GM12878 (cell line): Measurements from ENCODE around the gene SERPINE1. TPM values are rescaled to one million over a fixed set of nuclear protein-coding genes. Genes with fewer than 3 reads are reported as not detected.

Experiments
- ATAC-seq: fragments of 200-7000 bp; cut with Tn5 transposase; 3 replicates; pipeline ENCODE4 v1.9.1; 2020; ENCODE audit warnings: mild to moderate bottlenecking, moderate library complexity
- BruUV-seq: library from RNA; stranded (reverse); fragments of 400-500 nt; replicated peaks from 2 replicates; lab custom pipeline; 2021; lab: Mats Ljungman, UMichigan
- CTCF ChIA-PET: fragments of 300-600 bp; sonication (Branson Sonifier 250); formaldehyde crosslinking; extraction: SDS; loops from one replicate; lab custom pipeline; 2021; ENCODE audit warnings: inconsistent platforms; lab: Yijun Ruan, JAX
- POLR2A ChIA-PET: fragments of 350-600 bp; formaldehyde crosslinking; extraction: SDS; loops from one replicate; lab custom pipeline; 2021; ENCODE audit warnings: inconsistent platforms; lab: Charles Lee
- RAD21 ChIA-PET: fragments of 300-600 bp; sonication (Branson Sonifier 250); formaldehyde crosslinking; loops from one replicate; lab custom pipeline; 2023; ENCODE audit warnings: antibody characterized with exemption; ENCODE audit not compliant: unreplicated experiment; lab: Charles Lee
- SMC1A ChIA-PET: fragments of 300-600 bp; sonication (Branson Sonifier 250); formaldehyde crosslinking; loops from one replicate; lab custom pipeline; 2023; ENCODE audit not compliant: unreplicated experiment, uncharacterized antibody; lab: Charles Lee
- DNase-seq: peaks from one replicate; pipeline ENCODE4 v3.0.0-alpha.2; 2011; ENCODE audit warnings: low read depth, low spot score
- FAIRE-seq: peaks from 3 replicates; lab custom pipeline; 2011; peaks lifted over from hg19 to GRCh38; lab: Jason Lieb, UNC
- H2AFZ ChIP-seq: 2 replicates; pipeline ENCODE4 v1.6.0; 2011; ENCODE audit warnings: low read depth, low read length, control low read depth; ENCODE audit not compliant: control insufficient read depth
- H3K27ac ChIP-seq: 2 replicates; pipeline ENCODE4 v1.5.1; 2011; ENCODE audit warnings: control low read depth; ENCODE audit not compliant: control insufficient read depth, insufficient read depth
- H3K27me3 ChIP-seq, 2 experiments: replicated peaks in 1 of 2; 2 replicates each; pipeline versions ENCODE4 v1.6.0 to v1.6.1; 2011; ENCODE audit warnings: low read length in 1 of 2; ENCODE audit not compliant: control insufficient read depth in 2 of 2, insufficient read depth in 2 of 2
- H3K36me3 ChIP-seq, 2 experiments: 2 replicates each; pipeline ENCODE4 v1.5.1; 2011; ENCODE audit warnings: low read length in 1 of 2; ENCODE audit not compliant: control insufficient read depth in 2 of 2, insufficient read depth in 2 of 2
- H3K4me1 ChIP-seq: 2 replicates; pipeline ENCODE4 v1.6.1; 2011; ENCODE audit warnings: mild to moderate bottlenecking, low read length, moderate library complexity, mixed read lengths; ENCODE audit not compliant: control insufficient read depth, insufficient read depth
- H3K4me2 ChIP-seq: 2 replicates; pipeline ENCODE4 v1.6.0; 2011; ENCODE audit warnings: control low read depth; ENCODE audit not compliant: control insufficient read depth, insufficient read depth
- H3K4me3 ChIP-seq: fragments of 200-600 bp; sonication (generic); 2 replicates; pipeline ENCODE4 v1.5.1; 2016
- H3K79me2 ChIP-seq: 2 replicates; pipeline ENCODE4 v1.6.0; 2011; ENCODE audit warnings: low read length; ENCODE audit not compliant: control insufficient read depth, insufficient read depth
- H3K9ac ChIP-seq: 2 replicates; pipeline ENCODE4 v1.8.0; 2011; ENCODE audit warnings: low read length, control low read depth, mixed read lengths; ENCODE audit not compliant: control insufficient read depth, insufficient read depth
- H3K9me3 ChIP-seq: replicated peaks from 3 replicates; pipeline ENCODE4 v1.5.1; 2011; ENCODE audit warnings: mild to moderate bottlenecking, low read length; ENCODE audit not compliant: control insufficient read depth, insufficient read depth
- H4K20me1 ChIP-seq: 2 replicates; pipeline ENCODE4 v1.6.0; 2011; ENCODE audit not compliant: control insufficient read depth, insufficient read depth
- CEBPB ChIP-seq, 2 experiments: fragments of 150-350 bp in 1 of 2; IDR thresholded peaks; 2 replicates each; pipeline ENCODE4 v1.6.1; 2012 to 2014; ENCODE audit warnings: low read depth in 2 of 2, low read length in 2 of 2, borderline replicate concordance in 1 of 2, inconsistent platforms in 1 of 2
- EGR1 ChIP-seq, 2 experiments: IDR thresholded peaks; 1 replicate in 1 of 2; 2 replicates in 1 of 2; pipeline ENCODE4 v1.6.1; 2011 to 2012; ENCODE audit warnings: low read depth in 2 of 2, low read length in 2 of 2, borderline replicate concordance in 1 of 2, mild to moderate bottlenecking in 1 of 2, moderate library complexity in 1 of 2
- EP300 ChIP-seq, 2 experiments: fragments of 150-350 bp in 1 of 2; IDR thresholded peaks; 2 replicates each; pipeline ENCODE4 v1.6.1; 2011 to 2012; ENCODE audit warnings: low read depth in 2 of 2, low read length in 2 of 2, borderline replicate concordance in 1 of 2, improper control_type of control experiment in 1 of 2, inconsistent platforms in 1 of 2; ENCODE audit not compliant: control insufficient read depth in 1 of 2
- ETV6 ChIP-seq, 2 experiments: fragments of 450-650 bp in 1 of 2; IDR thresholded peaks in 1 of 2; conservative IDR thresholded peaks in 1 of 2; 2 replicates each; pipeline ENCODE4 v1.6.1; 2014; ENCODE audit warnings: antibody characterized with exemption in 1 of 2, borderline replicate concordance in 1 of 2, low read depth in 1 of 2, mild to moderate bottlenecking in 1 of 2, moderate library complexity in 1 of 2
- KAT2A ChIP-seq: conservative IDR thresholded peaks from 2 replicates; pipeline ENCODE4 v1.6.1; 2011; ENCODE audit warnings: low read depth, low read length; ENCODE audit not compliant: control insufficient read depth
- KDM1A ChIP-seq: fragments of 200-600 bp; sonication (generic); IDR thresholded peaks from 2 replicates; pipeline ENCODE4 v1.6.1; 2016; ENCODE audit warnings: borderline replicate concordance
- POLR2A ChIP-seq: IDR thresholded peaks from 2 replicates; pipeline ENCODE4 v1.6.1; 2011; ENCODE audit warnings: low read depth, mild to moderate bottlenecking, low read length
- RUNX3 ChIP-seq: IDR thresholded peaks from 2 replicates; pipeline ENCODE4 v1.6.1; 2012; ENCODE audit warnings: low read length, inconsistent platforms
- SMARCA5 ChIP-seq: fragments of 450-650 bp; IDR thresholded peaks from 2 replicates; pipeline ENCODE4 v1.6.1; 2017; ENCODE audit warnings: mild to moderate bottlenecking
- SPI1 ChIP-seq: IDR thresholded peaks from 2 replicates; pipeline ENCODE4 v1.6.1; 2011; ENCODE audit warnings: low read depth, mild to moderate bottlenecking, low read length, moderate library complexity, borderline replicate concordance; ENCODE audit not compliant: insufficient read depth
- TAF1 ChIP-seq: IDR thresholded peaks from 2 replicates; pipeline ENCODE4 v1.6.1; 2011; ENCODE audit warnings: mild to moderate bottlenecking, low read depth, low read length, borderline replicate concordance
- WRNIP1 ChIP-seq: IDR thresholded peaks from 2 replicates; pipeline ENCODE4 v1.6.1; 2011; ENCODE audit warnings: low read depth, low read length, improper control_type of control experiment, borderline replicate concordance
- ZNF207 ChIP-seq: fragments of 450-650 bp; IDR thresholded peaks from 2 replicates; pipeline ENCODE4 v1.6.1; 2014; ENCODE audit warnings: antibody characterized with exemption, mild to moderate bottlenecking, borderline replicate concordance
- ZNF274 ChIP-seq: IDR thresholded peaks from one replicate; pipeline ENCODE4 v1.8.0; 2011; ENCODE audit not compliant: insufficient read length, insufficient read depth
- WGBS: methylation state at CpG from one replicate; pipeline ENCODE4 v1.1.6; 2016; ENCODE audit warnings: low lambda C conversion rate; ENCODE audit not compliant: insufficient replicate concordance, insufficient coverage; ENCODE audit errors: missing lambda C conversion rate; 5-methylcytosine and 5-hydroxymethylcytosine counted together
- in situ Hi-C: fragments of 300-500 bp; cut with MboI; formaldehyde crosslinking; loops from 9 replicates; pipeline ENCODE4 v1.14.3; 2018; ENCODE audit warnings: mixed read lengths
- intact Hi-C: fragments of 100-400 bp; cut with micrococcal nuclease; formaldehyde crosslinking; loops from one replicate; pipeline ENCODE4 v1.14.2; 2022; ENCODE audit not compliant: unreplicated experiment
- polyA plus RNA-seq, 11 experiments: library from polyadenylated mRNA; depleted of rRNA in 4 of 11; unstranded in 6 of 11; stranded (reverse) in 5 of 11; fragments of >200 nt; fragmentation: Nextera tagmentation in 4 of 11; fragmentation: Illumina TruSeq in 1 of 11; extraction: Ambion mirVana in 4 of 11; extraction: Trizol in 1 of 11; gene quantifications; 1 replicate in 1 of 11; 2 replicates in 10 of 11; pipeline versions ENCODE4 v1.2.1 to v1.2.3, GENCODE V29; 2011 to 2016; ENCODE audit warnings: inconsistent platforms in 2 of 11, missing spikeins in 2 of 11, low read depth in 1 of 11
- total RNA-seq, 4 experiments: library from RNA; depleted of rRNA in 3 of 4; stranded (reverse); fragments of >200 nt in 3 of 4; fragmentation: Illumina TruSeq in 1 of 4; extraction: Trizol in 1 of 4; gene quantifications; 2 replicates each; pipeline versions ENCODE4 v1.2.1 to v1.2.3, GENCODE V29; 2013 to 2021
- TF ChIP-seq, protein P1 (sequence below): IDR thresholded peaks from 2 replicates; pipeline ENCODE4 v1.6.1; 2011; ENCODE audit warnings: low read depth, mild to moderate bottlenecking, low read length, moderate library complexity, borderline replicate concordance; ENCODE audit errors: extremely low read depth
- TF ChIP-seq, protein P2 (sequence below): fragments of 450-650 bp; IDR thresholded peaks from 2 replicates; pipeline ENCODE4 v1.6.1; 2016; ENCODE audit warnings: mild to moderate bottlenecking

SERPINE1 gene
- total and polyA plus RNA-seq, 10 of the 15 experiments (the other 5 are each of a cell fraction or from before 2014, with no cell fraction given) = 0.20 to 2.4 (median 0.44) TPM

- Histone ChIP-seq H3K4me1 (no peaks in the 10 kb centered on the region), H3K4me2 (no peak overlapping the region), H3K9ac (no peak overlapping the region), H3K27ac (no peak overlapping the region), H2AFZ (no peak overlapping the region), H3K4me3 (no peak overlapping the region), H3K27me3 (no peaks in the 10 kb centered on the region), H3K36me3 (no peaks in the 10 kb centered on the region), H4K20me1 (no peaks in the 10 kb centered on the region), H3K9me3 (no peaks in the 10 kb centered on the region), H3K79me2 (no peaks in the 10 kb centered on the region)
- no peak for ATAC-seq
- CTCF ChIA-PET = interaction anchor here (0.6 to 0.9 kb wide), 2 partner anchors 10 to 161 kb away, joined by 3 read pairs; no protein-coding TSS in a partner anchor
- SMC1A ChIA-PET = interaction anchor here (0.5 to 0.8 kb wide), 2 partner anchors 14 to 175 kb away, joined by 3 read pairs; no protein-coding TSS in a partner anchor
- FAIRE-seq = no peak
- intact Hi-C loops (no loop called here), in situ Hi-C loops (no loop called here)
- TF ChIP-seq RUNX3 = no peak
- TF ChIP-seq, protein P1, sequence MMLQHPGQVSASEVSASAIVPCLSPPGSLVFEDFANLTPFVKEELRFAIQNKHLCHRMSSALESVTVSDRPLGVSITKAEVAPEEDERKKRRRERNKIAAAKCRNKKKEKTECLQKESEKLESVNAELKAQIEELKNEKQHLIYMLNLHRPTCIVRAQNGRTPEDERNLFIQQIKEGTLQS = no peak
- TF ChIP-seq ZNF207 = no peak
- TF ChIP-seq TAF1 = no peak
- TF ChIP-seq POLR2A = no peak
- TF ChIP-seq ETV6 (conservative IDR thresholded peaks at IDR 0.05 in 1 of 2, IDR thresholded peaks at IDR 0.05 in 1 of 2; ENCODE audit: borderline replicate concordance in 1 of 2, low read depth in 1 of 2) = no peak
- no peak for TF ChIP-seq CEBPB (IDR thresholded peaks at IDR 0.05; ENCODE audit: borderline replicate concordance in 1 of 2, low read depth in 2 of 2, low read length in 2 of 2)
- TF ChIP-seq WRNIP1 = no peak
- no peak for TF ChIP-seq EGR1 (IDR thresholded peaks at IDR 0.05; ENCODE audit: borderline replicate concordance in 1 of 2, low read depth in 2 of 2, low read length in 2 of 2)
- TF ChIP-seq SPI1 = no peak
- TF ChIP-seq ZNF274 = no peak
- TF ChIP-seq KAT2A = no peak
- no peak for TF ChIP-seq KDM1A
- TF ChIP-seq, protein P2, sequence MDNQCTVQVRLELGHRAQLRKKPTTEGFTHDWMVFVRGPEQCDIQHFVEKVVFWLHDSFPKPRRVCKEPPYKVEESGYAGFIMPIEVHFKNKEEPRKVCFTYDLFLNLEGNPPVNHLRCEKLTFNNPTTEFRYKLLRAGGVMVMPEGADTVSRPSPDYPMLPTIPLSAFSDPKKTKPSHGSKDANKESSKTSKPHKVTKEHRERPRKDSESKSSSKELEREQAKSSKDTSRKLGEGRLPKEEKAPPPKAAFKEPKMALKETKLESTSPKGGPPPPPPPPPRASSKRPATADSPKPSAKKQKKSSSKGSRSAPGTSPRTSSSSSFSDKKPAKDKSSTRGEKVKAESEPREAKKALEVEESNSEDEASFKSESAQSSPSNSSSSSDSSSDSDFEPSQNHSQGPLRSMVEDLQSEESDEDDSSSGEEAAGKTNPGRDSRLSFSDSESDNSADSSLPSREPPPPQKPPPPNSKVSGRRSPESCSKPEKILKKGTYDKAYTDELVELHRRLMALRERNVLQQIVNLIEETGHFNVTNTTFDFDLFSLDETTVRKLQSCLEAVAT = no peak
- TF ChIP-seq SMARCA5 = no peak
- no peak for TF ChIP-seq EP300 (IDR thresholded peaks at IDR 0.05; ENCODE audit: borderline replicate concordance in 1 of 2, control insufficient read depth in 1 of 2, low read depth in 2 of 2, low read length in 2 of 2)
- 70% methylated on average over 18 of the region's 18 CpGs for WGBS
- no peak for DNase-seq
- POLR2A ChIA-PET = interaction anchor here (0.6 to 0.7 kb wide), 5 partner anchors 15 to 1332 kb away, joined by 3 to 5 read pairs (median 4); no protein-coding TSS in a partner anchor
- no TSS peak for BruUV-seq
- RAD21 ChIA-PET = interaction anchor here (1.0 kb wide), 1 partner anchor 38 kb away, joined by 3 read pairs; no protein-coding TSS in a partner anchor
Measured at GRCh38 chr7:101100858-101101847, 25.8 kb upstream of the SERPINE1 start.
